Testis (tissue), 2 donors: ENCODE results near the gene IRF5.

ENCODE experiments used
- CTCF ChIP-seq, 3 experiments: fragments of 450-650 bp in 2 of 3; fragments of 200-600 bp in 1 of 3; sonication (generic) in 1 of 3; IDR thresholded peaks; one replicate each; pipeline ENCODE4 v1.5.1; 2016 to 2019; ENCODE audit warnings: antibody characterized with exemption in 3 of 3, mild to moderate bottlenecking in 2 of 3, moderate library complexity in 1 of 3
- POLR2A ChIP-seq: fragments of 450-650 bp; IDR thresholded peaks from one replicate; pipeline ENCODE4 v1.6.1; 2017; ENCODE audit warnings: antibody characterized with exemption, mild to moderate bottlenecking, moderate library complexity

DNA sequence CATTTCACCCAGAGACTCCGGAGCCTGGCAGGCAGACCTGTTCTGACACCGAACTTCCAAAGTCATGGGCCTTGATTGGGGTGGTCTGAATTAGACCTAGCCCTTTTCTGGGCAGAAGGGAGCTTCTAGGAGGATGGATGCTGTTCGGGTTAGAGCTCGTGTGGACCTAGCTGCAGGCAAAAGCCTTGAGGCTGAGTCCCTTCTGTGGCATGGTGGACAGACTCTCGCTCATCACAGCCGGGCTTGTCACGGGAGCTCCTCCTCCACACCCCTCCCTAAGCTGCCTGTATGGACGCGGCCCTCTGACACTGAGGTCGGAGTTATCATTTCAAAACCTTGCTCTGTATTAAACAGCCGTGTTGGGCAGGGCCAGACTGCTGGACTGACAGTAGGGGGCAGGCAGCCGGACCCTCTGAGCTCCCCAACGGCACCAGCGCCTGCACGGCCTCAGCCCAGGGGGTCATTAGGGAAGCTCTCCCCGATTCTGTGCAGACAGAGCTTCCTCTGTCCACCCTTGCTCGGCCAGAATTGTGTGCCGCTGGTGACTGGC is 2.2 kb downstream of the IRF5 start:
- TF ChIP-seq CTCF (IDR thresholded peaks at IDR 0.05) (no peak), POLR2A (no peak)
